NCI-H82 (cell line): ENCODE results near the gene SEC14L5.

Experiments used
- DNase-seq: peaks from one replicate; lab custom pipeline; 2025; lab: John Stamatoyannopoulos, UW

SEC14L5 gene

GRCh38 chr16:4931381-4931780 lies 26.7 kb upstream of the SEC14L5 start:
- no peak for DNase-seq

GRCh38 chr16:4933433-4933832 lies 24.7 kb upstream of the SEC14L5 start:
- DNase-seq: no peak

- DNase-seq: no peak
These were observed 24.2 kb upstream of the SEC14L5 start for GRCh38 chr16:4933871-4934395.

- DNase-seq: no peak
These were observed 23.5 kb upstream of the SEC14L5 start for GRCh38 chr16:4934591-4934990.

GRCh38 chr16:4935241-4935855 lies 22.8 kb upstream of the SEC14L5 start:
- DNase-seq: no peak

GRCh38 chr16:4936181-4936990 lies 21.7 kb upstream of the SEC14L5 start:
- DNase-seq: peak; percentile 46

GRCh38 chr16:4936991-4937781 lies 20.9 kb upstream of the SEC14L5 start, which contains the start of gene PPL:
PPL (minus strand) TSS chr16:4937148; CDS start chr16:4937045, 103 bp downstream.
- peak; percentile 60 for DNase-seq

GRCh38 chr16:4937782-4938682 lies 20.1 kb upstream of the SEC14L5 start:
- no peak for DNase-seq

GRCh38 chr16:4938683-4939030 lies 19.5 kb upstream of the SEC14L5 start:
- no peak for DNase-seq

GRCh38 chr16:4940719-4941118 lies 17.4 kb upstream of the SEC14L5 start:
- DNase-seq: no peak

- DNase-seq: no peak
These were observed 15.6 kb upstream of the SEC14L5 start for GRCh38 chr16:4942481-4942880.

- peak; percentile 27 for DNase-seq
These were observed 13.5 kb upstream of the SEC14L5 start for GRCh38 chr16:4944333-4945281.

- DNase-seq: no peak
These were observed 12.3 kb upstream of the SEC14L5 start for GRCh38 chr16:4945560-4946502.

- no peak for DNase-seq
These were observed 11.2 kb upstream of the SEC14L5 start for GRCh38 chr16:4946917-4947316.

- DNase-seq: peak; percentile 88
These were observed 10.2 kb upstream of the SEC14L5 start for GRCh38 chr16:4947722-4948503.

- no peak for DNase-seq
These were observed 9.0 kb upstream of the SEC14L5 start for GRCh38 chr16:4948903-4949766.

- DNase-seq: no peak
These were observed 8.1 kb upstream of the SEC14L5 start for GRCh38 chr16:4949986-4950385.
